HEK293 (cell line): ENCODE results near the gene DBN1.

Experiments used
- CTCF ChIA-PET: fragments of 350-600 bp; formaldehyde crosslinking; extraction: SDS; loops from one replicate; lab custom pipeline; 2021; ENCODE audit warnings: antibody characterized with exemption; lab: Yijun Ruan, JAX
- POLR2A ChIA-PET: fragments of 300-600 bp; formaldehyde crosslinking; extraction: SDS; loops from one replicate; lab custom pipeline; 2020; ENCODE audit warnings: antibody characterized with exemption, inconsistent platforms; lab: Yijun Ruan, JAX
- H3K27ac ChIP-seq: fragments of 200-500 bp; sonication (Bioruptor generic); 2 replicates; pipeline ENCODE4 v1.5.1; 2014; ENCODE audit warnings: low read depth, low read length, control low read depth, inconsistent platforms; ENCODE audit errors: extremely low read depth
- H3K36me3 ChIP-seq, 2 experiments: fragments of 200-500 bp in 1 of 2; sonication (Bioruptor generic) in 1 of 2; 1 replicate in 1 of 2; 2 replicates in 1 of 2; pipeline ENCODE4 v1.5.1; 2014 to 2017; ENCODE audit warnings: inconsistent platforms in 2 of 2, low read length in 2 of 2; ENCODE audit not compliant: control insufficient read depth in 2 of 2, insufficient read depth in 1 of 2
- H3K4me1 ChIP-seq: fragments of 200-500 bp; sonication (Bioruptor generic); 2 replicates; pipeline ENCODE4 v1.5.1; 2014; ENCODE audit warnings: mild to moderate bottlenecking, low read length, inconsistent platforms; ENCODE audit not compliant: control insufficient read depth, insufficient read depth
- H3K4me3 ChIP-seq: 2 replicates; pipeline ENCODE4 v1.5.1; 2011; ENCODE audit warnings: low read depth, mild to moderate bottlenecking, control low read depth, low read length, moderate library complexity
- H3K9me3 ChIP-seq: fragments of 200-500 bp; sonication (Bioruptor generic); 2 replicates; pipeline ENCODE4 v1.5.1; 2014; ENCODE audit warnings: low read depth, low read length, inconsistent platforms; ENCODE audit not compliant: control insufficient read depth, insufficient read depth
- BCL11A ChIP-seq: fragments of 450-650 bp; formaldehyde crosslinking; IDR thresholded peaks from 2 replicates; pipeline ENCODE4 v1.5.1; 2016; ENCODE audit warnings: low read depth, missing biosample characterization, missing genetic modification characterization
- BCL11B ChIP-seq: fragments of 450-650 bp; formaldehyde crosslinking; IDR thresholded peaks from 2 replicates; pipeline ENCODE4 v1.5.1; 2016; ENCODE audit warnings: low read depth, missing biosample characterization, missing genetic modification characterization
- GLIS2 ChIP-seq: fragments of 450-650 bp; formaldehyde crosslinking; IDR thresholded peaks from 2 replicates; pipeline ENCODE4 v1.5.1; 2016; ENCODE audit warnings: missing biosample characterization, missing genetic modification characterization
- HOXA7 ChIP-seq: sonication (generic); formaldehyde crosslinking; IDR thresholded peaks from 2 replicates; pipeline ENCODE4 v1.8.1; 2022; ENCODE audit warnings: missing genetic modification reagents, borderline replicate concordance
- MEIS1 ChIP-seq: sonication (generic); formaldehyde crosslinking; IDR thresholded peaks from 2 replicates; pipeline ENCODE4 v1.8.1; 2022; ENCODE audit warnings: missing genetic modification reagents, mild to moderate bottlenecking, borderline replicate concordance
- OVOL3 ChIP-seq: fragments of 450-650 bp; formaldehyde crosslinking; IDR thresholded peaks from 2 replicates; pipeline ENCODE4 v1.5.1; 2016; ENCODE audit warnings: missing biosample characterization, missing genetic modification characterization
- YY1 ChIP-seq: fragments of 450-650 bp; formaldehyde crosslinking; IDR thresholded peaks from 2 replicates; pipeline ENCODE4 v1.5.1; 2018; ENCODE audit warnings: missing biosample characterization, missing genetic modification characterization
- YY2 ChIP-seq: fragments of 450-650 bp; formaldehyde crosslinking; IDR thresholded peaks from 2 replicates; pipeline ENCODE4 v1.5.1; 2016; ENCODE audit warnings: missing biosample characterization, missing genetic modification characterization
- ZBTB20 ChIP-seq: fragments of 450-650 bp; formaldehyde crosslinking; IDR thresholded peaks from 2 replicates; pipeline ENCODE4 v1.5.1; 2016; ENCODE audit warnings: missing biosample characterization, missing genetic modification characterization
- ZNF155 ChIP-seq: fragments of 450-650 bp; formaldehyde crosslinking; IDR thresholded peaks from 2 replicates; pipeline ENCODE4 v1.5.1; 2016; ENCODE audit warnings: missing biosample characterization, missing genetic modification characterization
- ZNF223 ChIP-seq: fragments of 450-650 bp; formaldehyde crosslinking; IDR thresholded peaks from 2 replicates; pipeline ENCODE4 v1.5.1; 2016; ENCODE audit warnings: missing biosample characterization, missing genetic modification characterization
- ZNF366 ChIP-seq: fragments of 450-650 bp; formaldehyde crosslinking; conservative IDR thresholded peaks from 2 replicates; pipeline ENCODE4 v1.5.1; 2016; ENCODE audit warnings: missing biosample characterization, missing genetic modification characterization
- ZNF548 ChIP-seq: fragments of 450-650 bp; formaldehyde crosslinking; IDR thresholded peaks from 2 replicates; pipeline ENCODE4 v1.5.1; 2016; ENCODE audit warnings: missing biosample characterization, missing genetic modification characterization
- ZNF654 ChIP-seq: fragments of 450-650 bp; formaldehyde crosslinking; IDR thresholded peaks from 2 replicates; pipeline ENCODE4 v1.5.1; 2016; ENCODE audit warnings: low read depth, missing biosample characterization, missing genetic modification characterization
- ZNF830 ChIP-seq: fragments of 450-650 bp; IDR thresholded peaks from 2 replicates; pipeline ENCODE4 v1.5.0; 2018; ENCODE audit warnings: missing biosample characterization, missing genetic modification characterization, low read depth, mild to moderate bottlenecking, moderate library complexity
- ZSCAN16 ChIP-seq: fragments of 450-650 bp; formaldehyde crosslinking; IDR thresholded peaks from 2 replicates; pipeline ENCODE4 v1.5.1; 2016; ENCODE audit warnings: missing biosample characterization, missing genetic modification characterization
- TF ChIP-seq, protein P1 (sequence below): fragments of 450-650 bp; formaldehyde crosslinking; IDR thresholded peaks from 2 replicates; pipeline ENCODE4; 2016; ENCODE audit warnings: missing biosample characterization, missing genetic modification characterization
- TF ChIP-seq, protein P2 (sequence below): fragments of 450-650 bp; formaldehyde crosslinking; IDR thresholded peaks from 2 replicates; pipeline ENCODE4 v1.5.1; 2016; ENCODE audit warnings: missing biosample characterization, missing genetic modification characterization
- TF ChIP-seq, protein P3 (sequence below): fragments of 450-650 bp; formaldehyde crosslinking; IDR thresholded peaks from 2 replicates; pipeline ENCODE4 v1.5.1; 2016; ENCODE audit warnings: missing biosample characterization, missing genetic modification characterization
- TF ChIP-seq, protein P4 (sequence below): fragments of 450-650 bp; formaldehyde crosslinking; IDR thresholded peaks from 2 replicates; pipeline ENCODE4 v1.5.1; 2016; ENCODE audit warnings: missing biosample characterization, missing genetic modification characterization
- TF ChIP-seq, protein P5 (sequence below): fragments of 450-650 bp; formaldehyde crosslinking; IDR thresholded peaks from 2 replicates; pipeline ENCODE4 v1.5.1; 2016; ENCODE audit warnings: missing biosample characterization, missing genetic modification characterization

Gene DBN1

DNA sequence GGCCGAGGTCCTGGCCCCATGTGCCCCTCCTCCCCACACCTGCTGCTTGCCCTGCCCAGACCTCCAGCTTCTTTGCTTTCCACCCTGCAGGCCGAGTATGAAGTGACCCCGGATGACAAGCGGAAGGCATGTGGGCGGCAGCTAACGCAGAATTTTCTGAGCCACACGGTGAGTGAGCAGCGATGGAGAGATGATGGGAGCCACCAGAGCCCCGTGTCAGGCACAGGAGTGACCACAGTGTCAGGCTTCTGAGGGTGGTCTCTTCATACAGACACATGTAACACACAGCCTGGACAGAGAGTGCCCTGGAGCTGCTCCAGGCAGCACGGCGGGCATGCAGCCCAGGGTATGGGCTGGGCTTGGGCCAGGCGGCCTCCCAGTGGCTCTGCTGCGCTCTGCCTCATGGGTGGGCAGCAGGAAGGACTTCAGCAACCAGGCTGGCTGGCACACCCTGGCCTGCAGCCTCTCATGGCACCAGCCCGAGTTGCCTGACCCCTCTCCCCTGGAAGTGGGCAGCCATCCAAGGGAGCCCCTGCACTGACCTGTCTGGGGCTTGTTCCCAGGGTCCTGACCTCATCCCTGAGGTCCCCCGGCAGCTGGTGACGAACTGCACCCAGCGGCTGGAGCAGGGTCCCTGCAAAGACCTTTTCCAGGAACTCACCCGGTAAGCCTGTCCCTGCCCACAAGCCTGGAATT lies 41.1 kb downstream of the DBN1 start (continued):
- no peak for TF ChIP-seq ZNF223 (tag by site-specific recombination)
- TF ChIP-seq, protein P1, sequence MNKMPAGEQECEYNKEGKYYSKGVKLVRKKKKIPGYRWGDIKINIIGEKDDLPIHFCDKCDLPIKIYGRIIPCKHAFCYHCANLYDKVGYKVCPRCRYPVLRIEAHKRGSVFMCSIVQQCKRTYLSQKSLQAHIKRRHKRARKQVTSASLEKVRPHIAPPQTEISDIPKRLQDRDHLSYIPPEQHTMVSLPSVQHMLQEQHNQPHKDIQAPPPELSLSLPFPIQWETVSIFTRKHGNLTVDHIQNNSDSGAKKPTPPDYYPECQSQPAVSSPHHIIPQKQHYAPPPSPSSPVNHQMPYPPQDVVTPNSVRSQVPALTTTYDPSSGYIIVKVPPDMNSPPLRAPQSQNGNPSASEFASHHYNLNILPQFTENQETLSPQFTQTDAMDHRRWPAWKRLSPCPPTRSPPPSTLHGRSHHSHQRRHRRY (tag by site-specific recombination): no peak

DNA sequence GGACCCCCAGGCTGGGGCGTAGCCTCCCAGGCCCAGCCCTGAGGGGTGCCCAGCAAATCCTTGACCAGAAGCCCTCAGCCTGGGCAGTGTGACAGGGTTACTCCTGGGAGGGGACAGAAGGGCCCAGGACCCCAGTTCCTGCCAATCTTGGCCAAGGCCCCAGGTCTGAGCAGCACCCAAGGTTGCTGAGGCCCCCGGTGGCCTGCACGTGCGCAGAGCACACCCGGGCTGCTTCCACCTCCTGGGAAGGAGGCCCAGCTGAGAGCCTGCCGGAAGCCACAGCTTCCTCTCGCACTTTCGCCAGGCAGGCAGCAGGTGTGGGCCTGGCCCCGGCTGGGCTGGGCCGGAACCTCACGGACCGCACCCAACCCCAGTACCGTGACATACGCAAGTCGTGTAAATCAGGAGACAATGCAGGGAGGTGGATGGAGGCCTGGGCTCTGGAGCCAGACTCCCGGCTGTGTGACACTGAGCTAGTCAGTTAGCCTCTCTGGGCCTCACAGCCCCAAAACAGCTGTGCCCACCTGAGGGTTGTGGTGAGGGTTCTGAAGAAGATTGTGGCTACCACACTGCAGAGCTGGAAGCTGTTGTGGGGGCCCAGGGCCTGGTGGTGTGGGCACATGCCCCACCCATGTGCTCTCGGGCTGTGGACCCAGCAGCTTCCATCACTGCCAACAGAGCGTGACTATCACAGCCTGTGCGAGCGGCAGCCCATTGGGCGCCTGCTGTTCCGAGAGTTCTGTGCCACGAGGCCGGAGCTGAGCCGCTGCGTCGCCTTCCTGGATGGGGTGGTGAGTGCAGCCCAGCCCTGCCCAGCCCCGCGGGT lies 41.9 kb downstream of the DBN1 start:
- TF ChIP-seq, protein P2, sequence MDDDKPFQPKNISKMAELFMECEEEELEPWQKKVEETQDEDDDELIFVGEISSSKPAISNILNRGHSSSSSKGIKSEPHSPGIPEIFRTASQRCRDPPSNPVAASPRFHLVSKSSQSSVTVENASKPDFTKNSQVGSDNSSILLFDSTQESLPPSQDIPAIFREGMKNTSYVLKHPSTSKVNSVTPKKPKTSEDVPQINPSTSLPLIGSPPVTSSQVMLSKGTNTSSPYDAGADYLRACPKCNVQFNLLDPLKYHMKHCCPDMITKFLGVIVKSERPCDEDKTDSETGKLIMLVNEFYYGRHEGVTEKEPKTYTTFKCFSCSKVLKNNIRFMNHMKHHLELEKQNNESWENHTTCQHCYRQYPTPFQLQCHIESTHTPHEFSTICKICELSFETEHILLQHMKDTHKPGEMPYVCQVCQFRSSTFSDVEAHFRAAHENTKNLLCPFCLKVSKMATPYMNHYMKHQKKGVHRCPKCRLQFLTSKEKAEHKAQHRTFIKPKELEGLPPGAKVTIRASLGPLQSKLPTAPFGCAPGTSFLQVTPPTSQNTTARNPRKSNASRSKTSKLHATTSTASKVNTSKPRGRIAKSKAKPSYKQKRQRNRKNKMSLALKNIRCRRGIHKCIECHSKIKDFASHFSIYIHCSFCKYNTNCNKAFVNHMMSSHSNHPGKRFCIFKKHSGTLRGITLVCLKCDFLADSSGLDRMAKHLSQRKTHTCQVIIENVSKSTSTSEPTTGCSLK (tag by site-specific recombination): no peak
- no peak for TF ChIP-seq ZNF548 (tag by site-specific recombination)
- no peak for TF ChIP-seq ZSCAN16 (tag by site-specific recombination)
- peak; percentile 51; the same call in 1 of the 2 replicates for TF ChIP-seq GLIS2
- no peaks in the 10 kb centered on the region for H3K9me3 ChIP-seq
- CTCF ChIA-PET: interaction anchor here (1.2 to 1.3 kb wide), 2 partner anchors 13 to 28 kb away, joined by 3 read pairs; no protein-coding TSS in a partner anchor
- H3K4me3 ChIP-seq: no peak overlapping the region
- H3K27ac ChIP-seq: no peak overlapping the region
- peaks cover 0 to 80% of the 10 kb centered on the region in 2 experiments; a peak in 1 of 3 replicates for H3K36me3 ChIP-seq
- H3K4me1 ChIP-seq: no peaks in the 10 kb centered on the region
- POLR2A ChIA-PET: interaction anchor here (3.7 to 3.9 kb wide), 2 partner anchors 11 to 15 kb away, joined by 10 to 17 read pairs; partner anchors contain the start of gene PRR7

DNA sequence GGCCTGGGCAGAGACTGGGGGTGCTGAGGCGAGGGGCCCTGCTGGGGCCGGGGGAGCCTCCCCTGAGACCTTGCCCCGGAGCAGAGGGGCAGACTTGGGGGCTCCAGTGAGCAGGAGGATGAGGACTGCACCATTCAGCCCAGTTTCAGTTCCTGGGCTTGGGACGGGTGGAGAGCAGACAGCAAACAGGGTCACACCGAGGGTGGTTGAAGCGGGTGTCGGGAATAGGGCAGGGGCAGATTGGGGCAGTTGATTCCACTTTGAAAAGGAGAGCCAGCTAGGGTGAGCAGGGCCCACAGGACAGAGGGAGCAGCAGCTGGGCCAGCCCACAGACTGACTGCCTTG lies 42.5 kb downstream of the DBN1 start:
- no peaks in the 10 kb centered on the region for H3K9me3 ChIP-seq
- POLR2A ChIA-PET: interaction anchor here (3.7 to 3.9 kb wide), 2 partner anchors 11 to 15 kb away, joined by 10 to 17 read pairs; partner anchors contain the start of gene PRR7
- no peaks in the 10 kb centered on the region for H3K4me1 ChIP-seq
- no peak overlapping the region for H3K4me3 ChIP-seq
- H3K27ac ChIP-seq: no peak overlapping the region
- CTCF ChIA-PET: interaction anchor here (1.2 to 1.3 kb wide), 2 partner anchors 13 to 27 kb away, joined by 3 read pairs; no protein-coding TSS in a partner anchor
- H3K36me3 ChIP-seq: peaks cover 0 to 75% of the 10 kb centered on the region in 2 experiments; a peak in 1 of 3 replicates
- TF ChIP-seq, protein P3, sequence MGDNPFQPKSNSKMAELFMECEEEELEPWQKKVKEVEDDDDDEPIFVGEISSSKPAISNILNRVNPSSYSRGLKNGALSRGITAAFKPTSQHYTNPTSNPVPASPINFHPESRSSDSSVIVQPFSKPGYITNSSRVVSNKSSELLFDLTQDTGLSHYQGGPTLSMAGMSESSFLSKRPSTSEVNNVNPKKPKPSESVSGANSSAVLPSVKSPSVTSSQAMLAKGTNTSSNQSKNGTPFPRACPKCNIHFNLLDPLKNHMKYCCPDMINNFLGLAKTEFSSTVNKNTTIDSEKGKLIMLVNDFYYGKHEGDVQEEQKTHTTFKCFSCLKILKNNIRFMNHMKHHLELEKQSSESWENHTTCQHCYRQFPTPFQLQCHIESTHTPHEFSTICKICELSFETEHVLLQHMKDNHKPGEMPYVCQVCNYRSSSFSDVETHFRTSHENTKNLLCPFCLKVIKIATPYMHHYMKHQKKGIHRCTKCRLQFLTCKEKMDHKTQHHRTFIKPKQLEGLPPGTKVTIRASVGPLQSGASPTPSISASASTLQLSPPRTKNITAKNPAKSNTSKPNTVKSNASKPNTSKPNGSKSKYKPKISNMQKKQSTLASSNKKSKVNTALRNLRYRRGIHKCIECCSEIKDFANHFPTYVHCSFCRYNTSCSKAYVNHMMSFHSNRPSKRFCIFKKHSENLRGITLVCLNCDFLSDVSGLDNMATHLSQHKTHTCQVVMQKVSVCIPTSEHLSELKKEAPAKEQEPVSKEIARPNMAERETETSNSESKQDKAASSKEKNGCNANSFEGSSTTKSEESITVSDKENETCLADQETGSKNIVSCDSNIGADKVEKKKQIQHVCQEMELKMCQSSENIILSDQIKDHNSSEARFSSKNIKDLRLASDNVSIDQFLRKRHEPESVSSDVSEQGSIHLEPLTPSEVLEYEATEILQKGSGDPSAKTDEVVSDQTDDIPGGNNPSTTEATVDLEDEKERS (tag by site-specific recombination): no peak
- no peak for TF ChIP-seq ZNF830 (tag by site-specific recombination)
- no peak for TF ChIP-seq ZNF155 (tag by site-specific recombination)
- no peak for TF ChIP-seq BCL11B (tag by site-specific recombination)
- no peak for TF ChIP-seq OVOL3 (tag by site-specific recombination)
- no peak for TF ChIP-seq MEIS1 (CRISPR knock-in tag)
- no peak for TF ChIP-seq ZNF654 (tag by site-specific recombination)
- TF ChIP-seq, protein P4, sequence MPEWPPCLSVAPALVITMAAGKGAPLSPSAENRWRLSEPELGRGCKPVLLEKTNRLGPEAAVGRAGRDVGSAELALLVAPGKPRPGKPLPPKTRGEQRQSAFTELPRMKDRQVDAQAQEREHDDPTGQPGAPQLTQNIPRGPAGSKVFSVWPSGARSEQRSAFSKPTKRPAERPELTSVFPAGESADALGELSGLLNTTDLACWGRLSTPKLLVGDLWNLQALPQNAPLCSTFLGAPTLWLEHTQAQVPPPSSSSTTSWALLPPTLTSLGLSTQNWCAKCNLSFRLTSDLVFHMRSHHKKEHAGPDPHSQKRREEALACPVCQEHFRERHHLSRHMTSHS (tag by site-specific recombination): no peak
- no peak for TF ChIP-seq YY2 (tag by site-specific recombination)
- TF ChIP-seq HOXA7 (CRISPR knock-in tag): no peak
- TF ChIP-seq, protein P5, sequence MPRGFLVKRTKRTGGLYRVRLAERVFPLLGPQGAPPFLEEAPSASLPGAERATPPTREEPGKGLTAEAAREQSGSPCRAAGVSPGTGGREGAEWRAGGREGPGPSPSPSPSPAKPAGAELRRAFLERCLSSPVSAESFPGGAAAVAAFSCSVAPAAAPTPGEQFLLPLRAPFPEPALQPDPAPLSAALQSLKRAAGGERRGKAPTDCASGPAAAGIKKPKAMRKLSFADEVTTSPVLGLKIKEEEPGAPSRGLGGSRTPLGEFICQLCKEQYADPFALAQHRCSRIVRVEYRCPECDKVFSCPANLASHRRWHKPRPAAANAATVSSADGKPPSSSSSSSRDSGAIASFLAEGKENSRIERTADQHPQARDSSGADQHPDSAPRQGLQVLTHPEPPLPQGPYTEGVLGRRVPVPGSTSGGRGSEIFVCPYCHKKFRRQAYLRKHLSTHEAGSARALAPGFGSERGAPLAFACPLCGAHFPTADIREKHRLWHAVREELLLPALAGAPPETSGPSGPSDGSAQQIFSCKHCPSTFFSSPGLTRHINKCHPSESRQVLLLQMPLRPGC (tag by site-specific recombination): no peak
- no peak for TF ChIP-seq BCL11A (tag by site-specific recombination)
- no peak for TF ChIP-seq YY1 (tag by site-specific recombination)
- TF ChIP-seq ZBTB20 (tag by site-specific recombination): no peak
- TF ChIP-seq ZNF366 (tag by site-specific recombination): no peak
